GM10248 (cell line): Measurements from ENCODE around the gene MYCL.

Experiments used
- CTCF ChIA-PET: fragments of 300-600 bp; sonication (Branson Sonifier 250); formaldehyde crosslinking; extraction: SDS; loops from one replicate; lab custom pipeline; 2021; ENCODE audit warnings: antibody characterized with exemption; lab: Yijun Ruan, JAX
- POLR2A ChIA-PET: fragments of 350-650 bp; sonication (Branson Sonifier 250); formaldehyde crosslinking; extraction: SDS; loops from one replicate; lab custom pipeline; 2020; ENCODE audit warnings: antibody characterized with exemption; lab: Yijun Ruan, JAX
- DNase-seq: peaks from one replicate; pipeline ENCODE4 v3.0.0; 2012; ENCODE audit errors: extremely low spot score
- TF ChIP-seq, protein P1 (sequence below): IDR thresholded peaks from 2 replicates; pipeline ENCODE4 v1.5.1; 2012; ENCODE audit warnings: mild to moderate bottlenecking, low read depth; ENCODE audit errors: extremely low read depth, missing control alignments, control extremely low read depth

The MYCL gene

DNA sequence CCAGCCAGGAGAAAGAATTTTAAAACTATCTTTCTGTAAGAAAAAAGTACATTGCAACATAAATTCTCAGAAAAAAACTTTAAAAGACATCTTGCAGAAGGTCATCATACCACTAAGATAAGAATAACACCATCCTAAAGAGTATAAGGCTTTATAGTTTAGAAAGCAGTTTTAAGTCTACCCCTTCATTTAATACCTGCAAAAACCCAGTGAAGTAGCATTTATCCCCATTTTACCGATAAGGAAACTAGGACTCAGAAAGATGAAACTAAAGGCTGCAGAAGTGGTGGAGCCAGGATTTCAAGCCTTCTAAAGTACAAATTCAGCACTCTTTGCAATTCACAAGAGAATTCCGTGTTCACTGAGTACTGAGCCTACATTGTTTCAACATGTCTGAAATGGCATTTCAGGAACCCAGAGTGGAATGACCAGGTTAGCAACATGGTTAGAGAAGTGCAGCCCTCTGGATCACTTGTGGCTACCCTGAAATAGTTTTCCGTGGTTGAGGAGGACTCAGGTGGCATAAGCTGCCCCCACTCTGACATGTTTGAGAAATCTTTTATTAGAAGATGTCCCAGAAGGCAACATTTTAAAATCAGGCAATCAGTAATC, 6.7 kb downstream of the MYCL start:
- DNase-seq, result no peak
- CTCF ChIA-PET, result interaction anchor here (0.9 to 9.0 kb wide), 7 partner anchors 8 to 78 kb away, joined by 3 to 100 read pairs (median 4); no protein-coding TSS in a partner anchor
- POLR2A ChIA-PET, result no interaction called here
- TF ChIP-seq, protein P1, sequence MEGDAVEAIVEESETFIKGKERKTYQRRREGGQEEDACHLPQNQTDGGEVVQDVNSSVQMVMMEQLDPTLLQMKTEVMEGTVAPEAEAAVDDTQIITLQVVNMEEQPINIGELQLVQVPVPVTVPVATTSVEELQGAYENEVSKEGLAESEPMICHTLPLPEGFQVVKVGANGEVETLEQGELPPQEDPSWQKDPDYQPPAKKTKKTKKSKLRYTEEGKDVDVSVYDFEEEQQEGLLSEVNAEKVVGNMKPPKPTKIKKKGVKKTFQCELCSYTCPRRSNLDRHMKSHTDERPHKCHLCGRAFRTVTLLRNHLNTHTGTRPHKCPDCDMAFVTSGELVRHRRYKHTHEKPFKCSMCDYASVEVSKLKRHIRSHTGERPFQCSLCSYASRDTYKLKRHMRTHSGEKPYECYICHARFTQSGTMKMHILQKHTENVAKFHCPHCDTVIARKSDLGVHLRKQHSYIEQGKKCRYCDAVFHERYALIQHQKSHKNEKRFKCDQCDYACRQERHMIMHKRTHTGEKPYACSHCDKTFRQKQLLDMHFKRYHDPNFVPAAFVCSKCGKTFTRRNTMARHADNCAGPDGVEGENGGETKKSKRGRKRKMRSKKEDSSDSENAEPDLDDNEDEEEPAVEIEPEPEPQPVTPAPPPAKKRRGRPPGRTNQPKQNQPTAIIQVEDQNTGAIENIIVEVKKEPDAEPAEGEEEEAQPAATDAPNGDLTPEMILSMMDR, result no peak

- no peak for DNase-seq
- POLR2A ChIA-PET, result no interaction called here
- CTCF ChIA-PET, result interaction anchor here (0.8 to 2.5 kb wide), 7 partner anchors 9 to 139 kb away, joined by 3 to 22 read pairs (median 4); partner anchors contain the start of gene MYCL
- TF ChIP-seq, protein P1, result no peak
Observed at GRCh38 chr1:39892601-39893595, 8.8 kb downstream of the MYCL start.

DNA sequence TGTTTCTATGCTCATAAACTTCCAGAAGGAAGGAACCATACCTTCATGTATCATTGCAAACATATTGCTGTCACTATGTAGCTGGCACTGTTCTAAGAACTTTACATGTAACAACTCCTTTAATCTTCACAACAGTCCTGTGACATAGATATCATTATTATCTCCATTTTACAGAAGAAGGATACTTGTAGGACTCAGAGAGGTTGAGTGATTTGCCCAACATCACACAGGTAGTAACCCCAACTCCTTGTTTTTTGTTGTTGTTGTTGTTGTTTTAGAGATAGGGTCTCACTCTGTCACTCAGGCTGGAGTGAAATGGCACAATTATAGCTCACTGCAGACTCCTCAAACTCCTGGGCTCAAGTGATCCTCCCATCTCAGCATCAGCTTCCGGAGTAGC, 10.8 kb downstream of the MYCL start:
- no peak for DNase-seq
- ChIA-PET CTCF (interaction anchor here (1.3 to 2.6 kb wide), 2 partner anchors 11 to 83 kb away, joined by 3 to 10 read pairs; partner anchors contain the start of gene MYCL), POLR2A (no interaction called here)
- TF ChIP-seq, protein P1, result no peak

DNA sequence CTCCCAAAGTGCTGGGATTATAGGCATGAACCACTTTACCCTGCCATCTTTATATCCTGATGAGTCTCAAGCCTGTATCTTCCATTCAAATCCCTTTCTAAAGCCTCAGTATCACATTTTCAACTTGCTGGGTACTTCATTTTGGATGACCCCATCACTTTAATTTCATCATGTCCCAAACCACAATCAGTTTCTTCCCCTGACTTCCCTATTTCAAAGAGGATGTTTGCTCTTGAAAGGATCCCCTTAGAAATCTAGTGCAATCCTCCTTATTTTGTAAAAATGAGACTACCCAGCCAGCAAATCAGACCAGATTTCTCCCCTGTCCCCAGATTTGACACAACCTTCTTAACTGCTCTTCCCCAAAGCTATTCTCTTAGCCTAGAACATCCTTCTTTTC, 11.4 kb downstream of the MYCL start:
- DNase-seq, result no peak
- TF ChIP-seq, protein P1, result no peak
- CTCF ChIA-PET, result interaction anchor here (2.6 kb wide), 1 partner anchor 11 kb away, joined by 10 read pairs; the partner anchor contains the start of gene MYCL
- POLR2A ChIA-PET, result no interaction called here

- POLR2A ChIA-PET, result no interaction called here
- no peak for DNase-seq
- TF ChIP-seq, protein P1, result no peak
- CTCF ChIA-PET, result interaction anchor here (0.9 to 1.2 kb wide), 2 partner anchors 9 to 16 kb away, joined by 3 to 4 read pairs; no protein-coding TSS in a partner anchor
Observed at GRCh38 chr1:39886757-39887231, 14.9 kb downstream of the MYCL start.

- TF ChIP-seq, protein P1, result no peak
- ChIA-PET POLR2A (no interaction called here), CTCF (no interaction called here)
Observed at GRCh38 chr1:39885516-39885915, 16.2 kb downstream of the MYCL start.

More at GRCh38 chr1:39885516-39885915, 16.2 kb downstream of the MYCL start:
- DNase-seq, result no peak
